ENCODE data around the gene GTSE1.

DNA sequence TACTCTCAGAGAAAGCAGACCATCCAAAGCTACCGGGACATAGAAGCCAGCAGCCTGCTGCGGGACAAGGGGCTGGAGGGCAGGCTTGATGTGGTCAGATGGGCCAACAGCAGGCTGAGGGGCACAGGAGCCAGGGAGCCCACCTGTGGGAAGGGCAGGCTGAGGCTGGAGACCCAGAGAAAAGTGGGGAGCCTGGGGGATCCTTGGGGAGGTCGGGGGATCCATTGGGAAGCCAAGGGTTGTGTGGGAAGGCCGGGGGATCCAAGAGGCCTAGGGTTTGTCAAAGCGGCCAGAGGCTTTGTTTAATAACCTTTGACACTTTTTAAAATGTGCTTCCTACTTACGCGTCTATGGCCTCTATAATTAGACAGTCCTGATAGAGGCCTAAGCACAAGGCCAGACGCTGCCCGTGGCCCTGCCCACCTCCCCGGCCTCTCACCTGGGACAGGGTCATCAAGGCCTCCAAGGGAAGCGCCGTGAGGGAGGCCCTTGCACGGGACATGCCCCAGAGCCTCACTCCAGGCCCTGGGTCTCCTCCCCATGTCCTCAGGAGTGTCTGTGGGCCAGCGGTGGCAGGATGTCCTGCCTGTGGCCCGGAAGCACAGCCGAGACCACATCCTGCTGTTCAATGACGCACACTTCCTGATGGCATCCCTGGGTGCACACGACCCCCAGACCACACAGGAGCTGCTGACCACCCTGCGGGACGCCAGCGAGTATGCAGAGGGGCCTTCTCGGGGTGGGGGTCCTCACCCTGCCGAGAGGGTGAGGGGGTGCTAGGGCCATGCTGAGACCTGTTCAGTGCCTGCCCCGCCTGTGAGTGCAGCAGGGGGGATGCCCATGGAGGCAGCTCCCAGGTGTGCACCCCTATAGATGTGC, 8.6 kb upstream of the GTSE1 start:
- TF ChIP-seq POLR2A (IDR thresholded peaks at IDR 0.05) (no peak), EP300 (IDR thresholded peaks at IDR 0.05) (no peak)
- TF ChIP-seq, protein P1, sequence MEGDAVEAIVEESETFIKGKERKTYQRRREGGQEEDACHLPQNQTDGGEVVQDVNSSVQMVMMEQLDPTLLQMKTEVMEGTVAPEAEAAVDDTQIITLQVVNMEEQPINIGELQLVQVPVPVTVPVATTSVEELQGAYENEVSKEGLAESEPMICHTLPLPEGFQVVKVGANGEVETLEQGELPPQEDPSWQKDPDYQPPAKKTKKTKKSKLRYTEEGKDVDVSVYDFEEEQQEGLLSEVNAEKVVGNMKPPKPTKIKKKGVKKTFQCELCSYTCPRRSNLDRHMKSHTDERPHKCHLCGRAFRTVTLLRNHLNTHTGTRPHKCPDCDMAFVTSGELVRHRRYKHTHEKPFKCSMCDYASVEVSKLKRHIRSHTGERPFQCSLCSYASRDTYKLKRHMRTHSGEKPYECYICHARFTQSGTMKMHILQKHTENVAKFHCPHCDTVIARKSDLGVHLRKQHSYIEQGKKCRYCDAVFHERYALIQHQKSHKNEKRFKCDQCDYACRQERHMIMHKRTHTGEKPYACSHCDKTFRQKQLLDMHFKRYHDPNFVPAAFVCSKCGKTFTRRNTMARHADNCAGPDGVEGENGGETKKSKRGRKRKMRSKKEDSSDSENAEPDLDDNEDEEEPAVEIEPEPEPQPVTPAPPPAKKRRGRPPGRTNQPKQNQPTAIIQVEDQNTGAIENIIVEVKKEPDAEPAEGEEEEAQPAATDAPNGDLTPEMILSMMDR (IDR thresholded peaks at IDR 0.05), result no peak
